PC-9 (cell line): ENCODE measurements around the gene USP31.

Source experiments
- CTCF ChIP-seq: fragments of 200-600 bp; sonication (generic); conservative IDR thresholded peaks from 2 replicates; pipeline ENCODE4 v1.6.1; 2017; ENCODE audit warnings: mixed run types, antibody characterized with exemption, mild to moderate bottlenecking, moderate library complexity
- EZH2 ChIP-seq: fragments of 200-600 bp; sonication (generic); IDR thresholded peaks from 2 replicates; pipeline ENCODE4 v1.8.0; 2017; ENCODE audit warnings: antibody characterized with exemption, low read depth

- no peak for TF ChIP-seq CTCF
- TF ChIP-seq EZH2, result no peak
Measured at GRCh38 chr16:23039118-23039517, 110.1 kb downstream of the USP31 start.
